ENCODE data around the gene NEURL1. TPM values are rescaled to one million over a fixed set of nuclear protein-coding genes. Genes with fewer than 3 reads are reported as not detected.
A peak's percentile ranks its signal among the peaks of the same experiment; 100 is the strongest.

Gene NEURL1
- total RNA-seq, 4 donors from 2014 or later = 0.12 to 0.13 TPM; not detected in 2

- ATAC-seq (ENCODE audit: low FRiP score) (no peak), DNase-seq (ENCODE audit: low spot score) (no peak)
- no peak for TF ChIP-seq CTCF (IDR thresholded peaks at IDR 0.05)
These were observed 120.1 kb downstream of the NEURL1 start for GRCh38 chr10:103613616-103614015.

GRCh38 chr10:103614306-103615158 lies 121.0 kb downstream of the NEURL1 start:
- no peak for TF ChIP-seq CTCF (IDR thresholded peaks at IDR 0.05)
- ATAC-seq (ENCODE audit: low FRiP score) = no peak

GRCh38 chr10:103616705-103617601 lies 123.4 kb downstream of the NEURL1 start:
- no peak for TF ChIP-seq CTCF (IDR thresholded peaks at IDR 0.05)
- DNase-seq (ENCODE audit: low spot score) (no peak), ATAC-seq (ENCODE audit: low FRiP score) (peak; percentile 55)

More at GRCh38 chr10:103614306-103615158, 121.0 kb downstream of the NEURL1 start:
- no peak for DNase-seq (ENCODE audit: low spot score)

- TF ChIP-seq CTCF (IDR thresholded peaks at IDR 0.05) = no peak
- no peak for ATAC-seq (ENCODE audit: low FRiP score)
- DNase-seq (ENCODE audit: low spot score) = no peak
These were observed 124.3 kb downstream of the NEURL1 start for GRCh38 chr10:103617602-103618385.

- no peak for TF ChIP-seq CTCF (IDR thresholded peaks at IDR 0.05)
- DNase-seq (ENCODE audit: low spot score) (no peak), ATAC-seq (ENCODE audit: low FRiP score) (peak; percentile 33)
These were observed 125.3 kb downstream of the NEURL1 start for GRCh38 chr10:103618575-103619423.

Data from omental fat pad (tissue), 4 donors.